OCI-M2 (cell line): ENCODE results near the gene LRRC4B.

ENCODE experiments used
- DNase-seq: peaks from one replicate; lab custom pipeline; 2025; ENCODE audit not compliant: unreplicated experiment; lab: John Stamatoyannopoulos, UW

Gene LRRC4B

GRCh38 chr19:50467566-50467965 lies 100.7 kb downstream of the LRRC4B start:
- DNase-seq: no peak
